HEK293T (cell line): Measurements from ENCODE around the gene AOPEP.
"Not testable (repeated sequence)": the region's sequence is repeated elsewhere in the genome, so short reads cannot be mapped to it uniquely, and the experiment has no call there.

Experiments
- CTCF ChIA-PET: fragments of 350-600 bp; formaldehyde crosslinking; extraction: SDS; loops from one replicate; lab custom pipeline; 2021; ENCODE audit warnings: antibody characterized with exemption, inconsistent platforms; lab: Yijun Ruan, JAX
- POLR2A ChIA-PET: fragments of 350-600 bp; formaldehyde crosslinking; extraction: SDS; loops from one replicate; lab custom pipeline; 2020; ENCODE audit warnings: antibody characterized with exemption, inconsistent platforms; lab: Yijun Ruan, JAX
- DNase-seq: peaks from one replicate; pipeline ENCODE4 v3.0.0; 2012; ENCODE audit warnings: mixed read lengths; ENCODE audit errors: extremely low spot score
- ARNT ChIP-seq: fragments of 450-650 bp; IDR thresholded peaks from 2 replicates; pipeline ENCODE4 v1.6.1; 2017; ENCODE audit warnings: mild to moderate bottlenecking
- BHLHE40 ChIP-seq: fragments of 450-650 bp; IDR thresholded peaks from 2 replicates; pipeline ENCODE4 v1.6.1; 2016; ENCODE audit warnings: mild to moderate bottlenecking, moderate library complexity, borderline replicate concordance
- CTBP1 ChIP-seq: fragments of 450-650 bp; IDR thresholded peaks from 2 replicates; pipeline ENCODE4 v1.6.1; 2016; ENCODE audit warnings: borderline replicate concordance
- ELF4 ChIP-seq: fragments of 450-650 bp; IDR thresholded peaks from 2 replicates; pipeline ENCODE4 v1.6.1; 2017; ENCODE audit warnings: antibody characterized with exemption
- FOXA1 ChIP-seq: fragments of 450-650 bp; IDR thresholded peaks from 2 replicates; pipeline ENCODE4 v1.6.1; 2016; ENCODE audit warnings: mild to moderate bottlenecking
- FOXK2 ChIP-seq: fragments of 450-650 bp; IDR thresholded peaks from 2 replicates; pipeline ENCODE4 v1.6.1; 2016; ENCODE audit warnings: mild to moderate bottlenecking
- FOXM1 ChIP-seq: fragments of 450-650 bp; IDR thresholded peaks from 2 replicates; pipeline ENCODE4 v1.6.1; 2017; ENCODE audit warnings: mild to moderate bottlenecking, borderline replicate concordance
- HDGF ChIP-seq: fragments of 450-650 bp; IDR thresholded peaks from 2 replicates; pipeline ENCODE4 v1.6.1; 2017; ENCODE audit warnings: antibody characterized with exemption, borderline replicate concordance
- L3MBTL2 ChIP-seq: fragments of 450-650 bp; conservative IDR thresholded peaks from 2 replicates; pipeline ENCODE4 v1.6.1; 2016; ENCODE audit warnings: mild to moderate bottlenecking
- LEF1 ChIP-seq: fragments of 450-650 bp; IDR thresholded peaks from 2 replicates; pipeline ENCODE4 v1.6.1; 2017; ENCODE audit warnings: mild to moderate bottlenecking, borderline replicate concordance
- NFRKB ChIP-seq: fragments of 450-650 bp; IDR thresholded peaks from 2 replicates; pipeline ENCODE4 v1.6.1; 2016; ENCODE audit warnings: mild to moderate bottlenecking, moderate library complexity
- SP1 ChIP-seq: fragments of 450-650 bp; IDR thresholded peaks from 2 replicates; pipeline ENCODE4 v1.6.1; 2017
- SUZ12 ChIP-seq: fragments of 450-650 bp; IDR thresholded peaks from 2 replicates; pipeline ENCODE4 v1.6.1; 2016; ENCODE audit warnings: mild to moderate bottlenecking
- TARDBP ChIP-seq: fragments of 450-650 bp; IDR thresholded peaks from 2 replicates; pipeline ENCODE4 v1.6.1; 2016
- ZNF384 ChIP-seq: fragments of 450-650 bp; IDR thresholded peaks from 2 replicates; pipeline ENCODE4 v1.6.1; 2016
- TF ChIP-seq, protein P1 (sequence below): fragments of 450-650 bp; IDR thresholded peaks from 2 replicates; pipeline ENCODE4 v1.6.1; 2016

AOPEP gene

DNA sequence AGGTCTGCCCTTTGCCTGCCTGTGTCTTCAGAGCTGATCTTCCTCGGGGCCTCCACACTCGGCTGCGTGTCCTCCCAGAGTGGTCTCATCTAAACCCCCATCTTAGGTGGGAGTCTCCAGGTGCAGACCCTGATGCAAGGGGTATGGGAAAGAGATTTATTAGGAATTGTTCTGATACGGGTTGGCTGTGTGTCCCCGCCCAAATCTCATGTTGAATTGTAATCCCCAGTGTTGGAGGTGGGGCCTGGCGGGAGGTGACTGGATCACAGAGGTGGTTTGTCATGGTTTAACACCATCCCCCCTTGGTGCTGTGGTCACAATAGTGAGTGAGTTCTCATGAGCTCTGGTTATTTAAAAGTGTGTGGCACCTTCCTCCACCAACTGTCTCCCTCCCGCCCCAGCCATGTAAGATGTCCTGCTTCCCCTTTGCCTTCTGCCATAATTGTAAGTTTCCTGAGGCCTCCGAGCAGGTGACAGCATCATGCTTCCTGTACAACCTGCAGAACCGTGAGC is 208.4 kb downstream of the AOPEP start:
- CTCF ChIA-PET = no interaction called here
- POLR2A ChIA-PET = no interaction called here
- TF ChIP-seq SP1 (no peak), ZNF384 (no peak), HDGF (no peak), FOXK2 (no peak), ELF4 (no peak), ARNT (no peak), CTBP1 (no peak), FOXA1 (no peak), TARDBP (no peak), L3MBTL2 (no peak), FOXM1 (no peak), NFRKB (no peak), LEF1 (no peak), BHLHE40 (no peak), SUZ12 (no peak)
- TF ChIP-seq, protein P1, sequence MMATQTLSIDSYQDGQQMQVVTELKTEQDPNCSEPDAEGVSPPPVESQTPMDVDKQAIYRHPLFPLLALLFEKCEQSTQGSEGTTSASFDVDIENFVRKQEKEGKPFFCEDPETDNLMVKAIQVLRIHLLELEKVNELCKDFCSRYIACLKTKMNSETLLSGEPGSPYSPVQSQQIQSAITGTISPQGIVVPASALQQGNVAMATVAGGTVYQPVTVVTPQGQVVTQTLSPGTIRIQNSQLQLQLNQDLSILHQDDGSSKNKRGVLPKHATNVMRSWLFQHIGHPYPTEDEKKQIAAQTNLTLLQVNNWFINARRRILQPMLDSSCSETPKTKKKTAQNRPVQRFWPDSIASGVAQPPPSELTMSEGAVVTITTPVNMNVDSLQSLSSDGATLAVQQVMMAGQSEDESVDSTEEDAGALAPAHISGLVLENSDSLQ = no peak
- DNase-seq = no peak

GRCh38 chr9:94935396-94935795 is 208.9 kb downstream of the AOPEP start:
- ChIA-PET CTCF (no interaction called here), POLR2A (no interaction called here)
- DNase-seq = no peak

GRCh38 chr9:94936419-94936818 is 209.9 kb downstream of the AOPEP start:
- CTCF ChIA-PET = no interaction called here
- TF ChIP-seq SP1 = no peak
- POLR2A ChIA-PET = no interaction called here
- DNase-seq = no peak

More at GRCh38 chr9:94935396-94935795, 208.9 kb downstream of the AOPEP start:
- TF ChIP-seq ELF4 (no peak), FOXA1 (no peak), TARDBP (no peak), L3MBTL2 (no peak), FOXK2 (no peak), LEF1 (no peak), HDGF (no peak), SP1 (no peak), CTBP1 (no peak), NFRKB (no peak), SUZ12 (no peak), FOXM1 (no peak), ZNF384 (no peak), ARNT (no peak), BHLHE40 (no peak)
- TF ChIP-seq, protein P1 = no peak

DNA sequence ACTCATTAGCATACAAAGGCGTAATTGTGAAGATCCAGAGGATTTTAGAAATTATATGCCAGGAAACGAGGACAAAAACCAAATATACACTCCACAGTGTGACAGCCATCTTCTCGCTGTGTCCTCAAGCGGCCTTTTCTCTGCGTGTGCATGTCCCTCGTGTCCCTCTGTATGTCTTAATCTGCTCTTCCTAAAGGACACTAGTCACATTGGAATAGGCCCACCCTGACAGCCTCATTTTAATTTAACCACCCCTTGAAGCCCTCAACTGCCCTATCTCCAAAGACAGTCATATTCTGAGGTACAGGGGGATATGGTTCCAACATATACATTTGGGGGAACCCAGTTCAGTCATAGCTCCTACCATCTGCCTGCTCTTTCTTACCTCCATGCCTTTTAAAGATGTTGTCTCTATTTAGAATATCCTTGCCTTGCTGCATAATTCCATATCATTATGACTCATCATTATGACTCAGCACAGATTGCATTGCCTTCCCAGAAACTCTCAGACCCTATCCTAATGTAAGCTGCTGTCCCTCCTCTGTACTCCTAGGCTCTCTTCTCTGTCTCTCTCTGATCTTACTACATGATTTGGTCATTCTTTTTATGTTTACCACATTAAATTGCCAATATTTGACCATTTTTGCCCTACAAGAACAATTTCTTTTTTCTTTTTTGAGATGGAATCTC is 210.9 kb downstream of the AOPEP start:
- TF ChIP-seq, protein P1 = no peak
- TF ChIP-seq ELF4 (no peak), BHLHE40 (no peak), FOXK2 (no peak), SUZ12 (no peak), ARNT (no peak)
- ChIA-PET CTCF (no interaction called here), POLR2A (no interaction called here)
- DNase-seq = no peak

DNA sequence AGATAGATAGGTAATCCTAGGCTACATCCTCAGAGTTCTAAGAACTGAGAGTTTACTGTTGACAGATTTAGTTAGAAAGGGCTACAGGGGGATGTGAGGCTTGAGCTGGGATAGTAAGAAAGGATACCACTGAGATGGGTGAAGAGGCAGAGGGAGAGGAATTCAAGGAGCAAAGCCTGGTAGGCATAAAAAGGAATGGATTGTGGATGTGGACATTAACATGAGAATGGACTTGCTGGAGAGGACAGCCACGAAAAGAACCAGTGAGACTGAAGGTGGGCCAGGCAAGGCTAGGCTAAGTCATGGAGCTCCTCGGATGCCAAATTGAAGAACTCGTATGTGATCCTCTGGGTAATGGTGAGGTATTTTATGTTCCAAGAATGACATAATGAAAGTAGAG is 211.9 kb downstream of the AOPEP start:
- no peak for DNase-seq
- POLR2A ChIA-PET = no interaction called here
- TF ChIP-seq SP1 (no peak), SUZ12 (no peak), FOXM1 (no peak), ZNF384 (no peak), NFRKB (no peak)
- TF ChIP-seq, protein P1 = no peak
- CTCF ChIA-PET = no interaction called here

DNA sequence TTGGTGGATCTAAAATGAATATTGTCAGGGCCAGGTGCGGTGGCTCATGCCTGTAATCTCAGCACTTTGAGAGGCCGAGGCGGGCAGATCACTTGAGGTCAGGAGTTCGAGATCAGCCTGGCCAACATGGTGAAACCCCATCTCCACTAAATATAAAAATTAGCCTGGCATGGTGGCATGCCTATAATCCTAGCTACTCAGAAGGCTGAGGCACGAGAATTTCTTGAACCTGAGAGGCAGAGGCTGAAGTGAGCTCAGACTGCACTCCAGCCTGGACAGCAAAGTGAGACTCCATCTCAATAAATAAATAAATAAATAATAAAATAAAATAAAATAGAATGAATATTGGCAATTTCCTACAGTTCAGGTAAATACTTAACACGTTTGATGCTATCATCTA is 213.8 kb downstream of the AOPEP start:
- DNase-seq, CTCF ChIA-PET: not testable (repeated sequence)
- POLR2A ChIA-PET = interaction anchor here (1.4 kb wide), 1 partner anchor 17 kb away, joined by 3 read pairs; no protein-coding TSS in a partner anchor
